ENCODE measurements around the gene WDR90.

The WDR90 gene

DNA sequence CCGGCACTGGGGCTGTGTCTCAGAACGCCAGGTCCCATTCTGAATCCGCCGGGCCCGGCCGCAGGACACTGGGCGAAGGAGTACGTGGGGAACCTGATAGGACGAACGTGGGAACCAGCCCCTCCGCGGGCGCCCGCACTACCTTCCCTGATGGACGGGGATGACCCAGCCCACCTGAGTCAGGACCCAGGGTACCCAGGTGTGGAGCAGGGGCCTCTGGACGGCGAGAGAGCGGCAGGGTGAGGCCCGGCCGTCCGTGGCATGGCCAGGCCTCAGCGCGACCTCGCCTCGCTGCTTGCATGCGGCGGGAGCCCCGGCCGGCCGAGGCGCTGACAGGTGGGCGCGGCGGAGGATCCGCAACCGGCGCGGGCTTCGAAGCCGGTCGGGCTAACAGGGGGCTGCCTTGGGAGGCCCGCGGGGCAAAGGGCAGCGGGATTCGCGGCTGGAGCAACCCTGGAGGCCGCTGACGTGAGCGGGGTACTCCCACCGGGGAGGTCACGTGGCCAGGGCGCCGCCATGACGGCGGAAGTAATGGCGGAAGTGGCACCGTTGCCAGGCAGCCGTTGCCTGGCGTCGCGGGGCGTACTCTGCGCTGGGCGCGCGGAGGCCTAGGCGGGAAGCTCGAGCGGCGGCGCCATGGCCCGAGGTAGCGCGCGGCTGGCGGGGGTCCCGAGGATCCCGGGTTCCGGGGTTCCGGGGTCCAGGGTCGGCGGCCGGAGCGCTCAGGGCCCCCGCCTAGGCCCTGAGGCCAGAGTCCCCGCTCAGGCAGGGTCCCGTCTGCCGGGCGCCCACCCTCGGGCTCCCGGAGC, at the start of gene WDR90:
TSS of gene WDR90 (plus strand) at position 585 of the 809 bp plus-strand sequence. CDS start at position 637, 52 bp downstream.
- DNase-seq (ENCODE audit: low spot score), result peak; percentile 94

DNA sequence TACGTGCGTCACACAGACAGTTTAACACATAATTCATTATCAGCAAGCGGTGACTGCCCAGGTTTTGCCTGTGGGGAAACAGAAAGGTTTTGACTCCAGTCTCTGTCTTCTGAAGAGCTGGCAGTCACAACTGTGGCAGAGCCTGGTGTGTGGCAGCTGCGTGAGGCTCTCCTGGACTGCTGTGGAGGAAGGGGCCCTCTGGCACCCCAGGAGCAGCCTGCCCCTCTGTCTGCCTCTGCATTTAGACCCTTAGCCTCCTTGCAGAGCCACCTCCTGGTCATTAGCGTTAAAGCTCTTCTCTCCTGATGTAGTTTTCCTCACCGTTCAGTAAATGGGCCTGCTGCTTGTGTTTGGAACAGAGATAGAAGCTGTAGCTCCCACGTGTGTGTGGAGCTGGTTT, 48.4 kb upstream of the WDR90 start:
- DNase-seq (ENCODE audit: low spot score), result peak; percentile 34

DNA sequence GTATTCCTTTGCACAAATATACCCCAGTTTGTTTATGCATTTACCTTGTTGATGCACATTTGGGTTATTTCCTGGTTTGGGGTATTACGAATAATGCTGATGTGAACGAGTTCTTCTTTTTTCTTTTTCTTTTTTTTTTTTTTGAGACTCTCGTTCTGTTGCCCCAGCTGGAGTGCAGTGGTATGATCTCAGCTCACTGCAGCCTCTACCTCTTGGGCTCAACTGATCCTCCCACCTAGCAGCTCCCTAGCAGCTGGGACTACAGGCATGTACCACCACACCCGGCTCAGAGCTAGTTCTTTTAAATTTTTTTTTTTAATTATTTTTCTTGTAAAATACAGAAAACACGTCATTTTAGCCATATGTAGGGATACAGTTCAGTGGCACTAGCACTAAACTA, 45.2 kb upstream of the WDR90 start:
- DNase-seq (ENCODE audit: low spot score), result no peak

DNA sequence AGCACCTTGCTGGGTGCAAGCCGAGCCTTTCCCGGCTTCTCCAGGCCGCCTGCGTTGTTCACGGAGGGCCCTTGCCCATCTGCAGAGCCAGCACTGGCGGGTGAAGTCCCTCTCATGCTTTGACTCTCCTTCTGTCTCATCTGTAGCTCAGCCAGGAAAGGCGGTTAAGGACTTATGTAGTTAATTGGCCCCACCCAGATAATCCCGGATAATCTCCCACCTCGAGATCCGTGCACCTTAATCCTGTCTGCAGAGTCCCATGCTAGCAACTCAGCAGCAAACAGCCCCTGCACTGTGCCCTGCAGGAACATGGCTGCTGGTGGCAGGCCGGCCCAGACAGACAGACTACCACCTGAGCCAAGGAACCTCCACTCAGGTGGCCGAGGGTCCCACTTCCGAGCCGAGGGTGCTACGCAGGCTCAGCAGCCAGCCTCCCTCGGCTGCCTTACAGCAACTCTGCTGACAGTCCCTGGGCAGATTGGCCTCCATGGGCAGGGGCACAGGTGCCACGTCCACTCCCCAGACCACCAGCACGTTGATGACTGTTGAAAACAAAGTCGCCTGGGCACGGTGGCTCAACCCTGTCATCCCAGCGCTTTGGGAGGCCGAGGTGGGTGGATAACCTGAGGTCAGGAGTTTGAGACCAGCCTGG, 42.4 kb upstream of the WDR90 start:
- no peak for DNase-seq (ENCODE audit: low spot score)

DNA sequence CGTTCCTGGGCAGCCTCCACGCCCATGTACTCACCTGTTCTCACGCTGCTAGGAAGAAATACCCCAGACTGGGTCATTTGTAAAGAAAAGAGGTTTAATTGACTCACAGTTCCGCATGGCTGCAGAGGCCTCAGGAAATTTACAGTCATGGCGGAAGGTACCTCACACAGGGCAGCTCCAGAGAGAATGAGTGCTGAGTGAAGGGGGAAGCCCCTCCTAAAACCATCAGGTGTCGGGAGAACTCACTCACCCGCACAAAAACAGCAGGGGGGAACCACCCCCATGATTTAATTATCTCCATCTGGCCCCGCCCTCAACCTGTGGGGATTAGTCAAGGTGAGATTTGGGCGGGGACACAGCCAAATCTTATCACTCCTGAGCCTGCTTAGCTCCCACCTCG, 41.1 kb upstream of the WDR90 start:
- no peak for DNase-seq (ENCODE audit: low spot score)

DNA sequence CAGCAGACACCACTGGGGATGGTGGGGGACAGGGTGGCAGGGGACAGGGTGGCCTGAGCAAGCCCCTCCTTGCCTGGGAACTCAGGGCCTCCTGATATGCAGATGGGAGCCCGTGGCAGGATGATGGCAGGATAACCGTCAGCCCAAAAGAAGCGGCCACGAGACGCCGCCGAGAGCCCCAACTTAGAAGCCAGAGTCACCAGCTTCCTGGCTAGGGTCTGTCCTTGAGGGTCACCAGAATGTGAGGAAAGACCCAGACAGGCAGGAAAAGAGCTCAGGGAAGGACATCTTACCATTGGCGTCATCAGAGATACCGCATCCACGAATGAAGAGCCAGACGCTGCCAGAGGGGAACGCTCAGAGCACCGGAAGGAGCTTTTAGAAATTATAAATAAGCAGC, 39.8 kb upstream of the WDR90 start:
- no peak for DNase-seq (ENCODE audit: low spot score)

DNA sequence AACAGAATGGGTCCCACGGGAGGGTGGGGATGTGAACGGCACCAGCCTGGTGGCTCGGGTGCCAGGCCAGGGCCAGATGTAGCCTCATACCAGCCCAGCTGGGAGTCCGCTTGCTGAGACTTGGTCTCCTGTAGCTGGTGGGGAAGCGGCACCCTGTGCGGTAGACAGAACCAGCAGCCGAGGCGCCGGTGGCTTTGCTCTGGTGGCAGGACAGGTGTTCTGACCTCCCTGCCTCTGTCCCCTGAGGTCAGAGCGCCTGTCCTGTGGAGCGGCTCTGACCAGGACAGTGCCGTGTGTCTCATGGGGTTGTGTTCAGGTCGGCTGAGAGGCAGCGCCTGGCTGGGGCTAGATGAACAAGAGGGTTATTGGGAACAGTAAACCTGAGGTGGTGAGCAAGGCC, 39.2 kb upstream of the WDR90 start:
- no peak for DNase-seq (ENCODE audit: low spot score)

DNA sequence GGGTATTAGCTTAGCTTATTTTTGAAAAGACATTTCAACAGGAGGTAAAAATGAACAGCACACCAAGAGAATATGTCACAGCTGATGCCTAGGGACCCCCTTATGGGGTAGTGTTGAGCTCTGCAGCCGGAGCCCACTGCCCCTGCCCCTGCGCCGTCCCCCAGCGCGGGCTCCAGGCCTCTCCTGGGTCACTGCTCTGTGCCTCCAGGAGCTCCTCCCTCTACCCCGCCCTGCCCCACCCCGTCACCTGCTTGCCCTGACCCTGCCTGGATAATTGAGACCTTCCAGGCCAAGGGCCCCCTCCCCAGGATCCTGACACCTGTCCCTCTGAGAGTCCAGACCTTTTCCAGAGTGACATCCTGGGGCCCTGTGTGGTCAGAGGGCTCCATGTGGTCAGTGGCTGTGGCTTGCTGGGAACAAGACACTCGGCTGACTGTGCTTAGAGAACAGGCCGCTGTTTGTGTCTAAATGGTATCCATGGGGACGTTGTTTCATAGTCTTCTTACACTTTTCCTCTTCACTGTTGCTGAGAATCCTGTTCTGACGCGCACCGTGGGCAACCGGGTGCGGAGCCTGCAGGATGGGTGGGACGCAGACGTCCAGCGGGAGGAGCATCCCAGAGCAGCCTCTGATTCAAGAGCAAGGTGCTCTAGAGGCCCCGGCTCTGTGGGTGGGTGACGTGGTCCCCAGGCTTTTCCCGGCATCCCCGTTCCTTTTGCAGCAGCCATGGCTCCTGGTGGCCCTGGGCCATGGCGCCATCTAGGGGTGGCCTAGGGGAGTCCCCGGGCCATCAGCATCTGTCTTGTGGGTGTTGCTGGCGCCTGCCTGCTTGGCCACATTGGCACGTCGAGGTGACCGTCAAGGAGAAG, 38.4 kb upstream of the WDR90 start:
- no peak for DNase-seq (ENCODE audit: low spot score)

DNA sequence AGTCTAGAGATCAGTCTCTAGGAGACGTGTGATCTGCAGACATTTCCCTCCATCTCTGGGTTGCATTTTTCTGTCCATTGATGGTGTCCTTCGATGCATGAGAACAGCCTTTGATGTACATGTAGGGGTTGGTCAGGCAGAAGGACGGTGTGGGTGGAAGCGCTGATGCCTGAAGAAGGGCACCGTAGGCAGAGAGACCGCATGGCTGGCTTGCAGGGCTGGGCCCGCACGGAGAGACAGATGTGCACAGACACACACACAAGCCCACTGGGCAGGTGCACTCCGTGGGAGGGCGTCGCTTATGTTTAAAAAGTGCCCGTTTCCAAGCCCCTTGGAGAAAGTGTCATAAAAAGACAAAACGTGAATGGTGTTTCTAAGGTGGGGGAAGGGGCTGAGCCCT, 34.0 kb upstream of the WDR90 start:
- no peak for DNase-seq (ENCODE audit: low spot score)

DNA sequence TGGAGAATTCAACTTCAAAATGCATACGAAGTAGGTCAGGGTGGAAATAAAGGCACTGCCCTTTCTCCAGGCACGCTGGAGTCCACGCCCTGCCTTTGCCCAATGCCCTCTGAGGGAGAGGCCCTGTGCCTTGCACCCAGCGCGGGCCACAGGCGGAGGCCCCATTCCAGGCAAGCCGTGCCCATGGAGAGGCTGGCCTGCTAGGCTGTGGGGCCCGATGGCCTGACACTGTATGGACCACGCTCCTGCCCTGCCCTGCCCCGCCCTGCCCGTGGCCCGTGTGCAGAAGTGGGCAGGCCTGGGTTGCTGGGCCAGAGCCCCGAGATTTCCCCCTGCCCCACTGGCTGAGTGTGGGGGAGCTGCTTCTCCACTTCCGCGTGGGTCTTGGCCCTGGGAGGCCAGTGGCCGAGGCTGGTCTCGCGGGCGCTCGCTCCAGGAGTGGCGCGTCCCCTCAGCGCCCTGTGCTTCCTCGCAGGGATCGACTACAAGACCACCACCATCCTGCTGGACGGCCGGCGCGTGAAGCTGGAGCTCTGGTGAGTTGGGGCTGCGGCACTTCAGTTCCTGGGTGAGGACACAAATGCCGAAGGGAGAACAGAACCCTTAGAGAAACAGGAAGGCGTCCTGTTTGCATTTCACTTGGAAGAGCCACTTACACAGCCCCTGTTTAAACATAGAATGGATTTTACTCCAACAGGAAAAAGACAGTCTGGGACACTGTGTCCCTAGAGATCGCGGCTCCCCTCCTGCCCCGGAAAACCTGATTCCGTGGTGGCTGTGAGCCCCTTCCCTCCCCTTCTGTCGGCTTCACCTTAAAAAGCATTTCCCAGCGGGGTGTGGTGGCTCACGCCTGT, 32.2 kb upstream of the WDR90 start:
- no peak for DNase-seq (ENCODE audit: low spot score)

DNA sequence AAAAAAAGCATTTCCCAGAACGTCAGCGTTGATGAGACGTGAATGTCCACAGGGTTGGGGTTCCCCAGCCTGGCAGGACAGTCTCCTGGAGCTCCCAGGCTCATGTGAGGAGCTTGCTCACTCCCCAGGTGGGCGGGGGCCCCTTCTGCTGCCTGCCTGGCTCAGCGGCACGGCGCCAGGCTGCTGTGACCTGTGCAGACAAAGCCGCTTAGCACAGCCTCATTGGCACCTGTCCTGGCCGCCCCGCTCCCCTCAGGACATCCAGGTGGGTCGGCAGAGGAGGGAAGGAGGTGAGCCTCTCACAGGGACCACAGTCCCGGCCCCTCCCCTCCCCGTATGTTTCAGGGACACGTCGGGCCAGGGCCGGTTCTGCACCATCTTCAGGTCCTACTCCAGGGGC, 31.3 kb upstream of the WDR90 start:
- no peak for DNase-seq (ENCODE audit: low spot score)

DNA sequence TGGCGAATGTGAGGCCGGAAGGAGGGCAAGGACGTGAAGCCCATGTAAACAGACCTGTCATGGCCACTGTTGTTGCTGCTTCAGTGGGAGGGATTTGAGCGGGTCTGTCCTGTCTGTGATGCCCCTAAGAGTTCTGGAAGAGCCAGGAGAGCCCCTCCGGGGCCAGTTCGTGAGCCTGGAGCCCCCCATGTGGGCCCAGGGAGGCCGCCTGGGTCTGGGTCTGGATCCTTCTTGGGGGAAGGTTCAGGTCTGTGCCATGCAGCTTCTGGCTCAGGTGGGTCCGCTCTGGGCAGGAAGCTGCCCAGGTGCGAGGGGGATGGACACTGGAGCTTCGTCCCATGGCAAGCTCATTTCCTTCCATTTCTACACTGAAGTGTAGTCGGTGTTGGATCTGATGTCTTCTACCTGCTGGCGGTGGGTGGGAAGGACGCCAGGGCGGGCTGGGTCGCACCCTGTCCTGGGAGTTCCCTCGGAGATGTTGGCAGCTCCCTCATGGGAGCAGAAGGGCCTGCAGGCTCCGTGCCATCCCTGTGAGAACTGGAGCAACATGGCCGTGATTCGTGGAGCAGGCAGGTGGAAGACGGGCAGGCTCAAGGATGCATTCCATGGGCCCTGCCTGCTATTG, 29.6 kb upstream of the WDR90 start:
- DNase-seq (ENCODE audit: low spot score), result no peak

DNA sequence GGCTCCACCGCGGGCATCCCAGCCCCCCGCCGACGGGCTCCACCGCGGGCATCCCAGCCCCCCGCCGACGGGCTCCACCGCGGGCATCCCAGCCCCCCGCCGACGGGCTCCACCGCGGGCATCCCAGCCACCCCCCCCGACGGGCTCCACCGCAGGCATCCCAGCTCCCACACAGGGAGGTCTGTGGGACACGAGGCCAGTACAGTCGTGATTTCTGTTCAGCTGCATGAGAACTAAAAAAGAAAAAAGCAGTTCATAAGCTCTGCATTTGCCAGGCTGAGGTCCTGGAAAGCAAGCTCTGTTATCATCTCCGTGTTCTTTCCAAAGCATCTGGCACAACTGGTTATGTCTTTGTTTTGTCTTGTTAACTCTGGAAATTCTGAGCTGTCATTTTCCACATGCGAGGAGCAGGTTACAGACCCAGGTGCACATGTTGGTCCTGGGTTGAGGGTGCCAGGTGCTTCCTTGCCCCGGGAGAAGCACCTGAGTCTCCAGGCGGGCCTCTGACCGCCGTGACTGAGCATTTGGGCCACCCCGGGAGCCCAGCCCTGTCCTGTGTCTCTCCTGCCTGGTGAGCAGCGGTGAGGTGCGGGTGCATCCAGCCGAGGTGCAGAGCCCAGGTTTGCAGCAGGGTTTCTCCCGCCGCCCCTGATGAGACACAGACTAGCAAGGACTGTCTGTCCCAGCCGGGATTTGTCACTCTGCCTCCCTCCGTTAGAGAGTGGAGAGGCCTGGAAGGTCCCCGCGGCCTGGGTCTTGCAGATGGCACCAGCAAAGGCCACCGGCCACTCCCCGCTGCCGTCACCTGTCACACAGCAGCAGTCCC, 28.3 kb upstream of the WDR90 start:
- no peak for DNase-seq (ENCODE audit: low spot score)

DNA sequence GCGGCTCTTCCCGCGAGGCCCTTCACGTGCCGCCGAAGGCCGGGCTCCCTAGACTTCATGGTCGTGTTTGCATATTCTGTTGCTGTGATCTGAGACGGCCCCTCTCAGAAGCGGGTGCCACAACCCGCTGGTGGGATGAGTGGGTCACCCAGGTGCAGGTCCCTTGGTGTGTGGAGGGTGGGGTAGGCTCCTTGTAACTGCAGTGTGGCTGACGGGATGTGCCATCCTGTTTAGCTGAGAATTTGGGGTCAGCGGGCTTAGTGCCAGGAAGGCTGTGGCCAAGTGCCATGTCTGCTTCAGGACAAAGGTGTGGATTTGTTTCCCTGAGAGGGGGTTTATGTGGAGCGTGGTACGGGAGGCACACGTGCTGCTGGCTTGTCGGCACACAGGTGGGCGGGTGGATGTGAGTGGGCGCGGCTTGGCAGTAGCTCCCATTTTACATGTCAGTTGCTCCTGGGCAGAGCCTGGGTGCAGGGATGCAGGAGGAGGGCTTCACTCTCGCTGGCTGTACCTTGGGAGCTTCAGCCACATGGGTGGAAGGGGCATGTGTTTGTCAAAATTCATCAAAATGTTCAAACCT, 27.5 kb upstream of the WDR90 start:
- no peak for DNase-seq (ENCODE audit: low spot score)

DNA sequence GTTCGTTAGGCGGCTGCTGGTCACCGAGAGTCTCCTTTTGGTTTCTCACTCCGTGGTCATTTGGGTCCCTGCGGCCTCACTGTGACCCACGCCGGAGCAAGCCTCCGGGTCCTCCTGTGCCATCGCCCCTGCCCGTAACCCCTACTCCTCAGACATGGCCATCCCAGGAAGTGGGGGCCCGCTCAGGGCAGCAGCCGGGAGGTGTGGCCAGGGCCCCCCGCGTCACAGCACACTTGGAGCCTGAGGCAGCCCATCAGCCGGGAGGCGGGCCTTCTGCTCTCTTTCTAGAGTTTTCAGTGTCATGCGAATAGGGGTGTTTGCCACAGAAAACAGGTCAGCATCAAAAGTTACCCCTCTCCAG, 26.3 kb upstream of the WDR90 start:
- DNase-seq (ENCODE audit: low spot score), result no peak

DNA sequence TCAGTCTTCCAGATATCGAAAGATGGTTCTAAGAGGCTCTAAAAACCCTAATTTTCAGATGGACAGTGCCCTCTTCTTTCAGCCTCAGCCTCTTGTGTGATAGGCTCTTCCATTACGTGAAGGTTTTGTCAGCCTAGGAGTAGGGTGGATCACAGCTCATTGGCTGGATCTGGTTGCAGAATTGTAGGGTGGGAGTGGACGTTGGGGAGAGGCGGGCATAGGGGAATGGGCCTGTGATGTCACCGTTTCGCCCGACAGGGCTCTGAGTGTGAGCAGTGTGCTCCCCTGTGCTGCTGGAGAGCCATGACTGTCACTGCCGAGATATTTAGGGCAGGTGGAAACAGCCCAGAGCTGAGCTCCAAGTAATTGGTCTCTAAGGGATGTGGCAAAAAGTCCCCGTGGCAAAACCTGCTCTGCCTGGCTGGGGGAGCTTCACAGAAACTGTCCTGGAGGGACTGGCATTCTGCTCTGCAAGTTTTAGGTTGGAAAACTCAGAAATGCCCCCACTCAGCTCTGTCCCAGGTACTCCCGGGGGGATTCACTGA, 24.6 kb upstream of the WDR90 start:
- DNase-seq (ENCODE audit: low spot score), result no peak

DNA sequence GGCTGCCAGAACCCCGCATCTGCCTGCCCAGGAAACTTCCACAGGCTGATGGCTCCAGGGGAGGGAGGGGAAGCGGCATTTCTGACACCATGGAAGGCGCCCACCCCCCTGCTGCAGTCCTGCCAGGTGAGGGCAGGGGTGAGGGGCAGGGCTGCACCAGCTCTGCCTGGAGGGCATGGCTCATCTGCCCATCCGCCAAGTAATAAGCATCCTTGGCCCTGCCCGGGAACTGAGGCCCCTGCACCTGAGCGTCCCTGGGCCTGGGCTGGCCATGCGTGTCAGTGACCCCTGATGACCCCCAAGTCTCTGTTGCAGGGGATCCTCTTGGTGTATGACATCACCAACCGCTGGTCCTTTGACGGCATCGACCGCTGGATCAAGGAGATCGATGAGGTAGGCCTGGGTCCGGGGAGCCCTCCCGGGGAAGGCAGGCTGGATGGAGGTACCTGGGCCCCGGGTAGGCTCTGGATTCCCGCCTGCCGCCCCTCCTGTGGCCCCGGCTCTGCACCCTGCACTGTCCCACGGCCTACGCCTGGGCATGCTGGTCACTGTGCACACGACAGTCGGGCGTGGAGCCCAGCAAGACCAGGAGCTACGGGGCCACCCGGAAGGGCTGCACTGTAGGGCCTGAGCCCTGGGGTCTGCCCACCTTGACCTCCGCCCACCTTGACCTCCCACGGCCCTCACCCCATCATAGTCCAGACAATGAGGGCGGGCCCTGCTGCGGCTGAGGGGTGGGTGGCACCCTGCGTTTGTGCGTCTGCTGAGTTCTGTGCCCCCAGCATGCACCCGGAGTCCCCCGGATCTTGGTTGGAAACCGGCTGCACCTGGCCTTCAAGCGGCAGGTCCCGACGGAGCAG, 23.8 kb upstream of the WDR90 start:
- DNase-seq (ENCODE audit: low spot score), result no peak

DNA sequence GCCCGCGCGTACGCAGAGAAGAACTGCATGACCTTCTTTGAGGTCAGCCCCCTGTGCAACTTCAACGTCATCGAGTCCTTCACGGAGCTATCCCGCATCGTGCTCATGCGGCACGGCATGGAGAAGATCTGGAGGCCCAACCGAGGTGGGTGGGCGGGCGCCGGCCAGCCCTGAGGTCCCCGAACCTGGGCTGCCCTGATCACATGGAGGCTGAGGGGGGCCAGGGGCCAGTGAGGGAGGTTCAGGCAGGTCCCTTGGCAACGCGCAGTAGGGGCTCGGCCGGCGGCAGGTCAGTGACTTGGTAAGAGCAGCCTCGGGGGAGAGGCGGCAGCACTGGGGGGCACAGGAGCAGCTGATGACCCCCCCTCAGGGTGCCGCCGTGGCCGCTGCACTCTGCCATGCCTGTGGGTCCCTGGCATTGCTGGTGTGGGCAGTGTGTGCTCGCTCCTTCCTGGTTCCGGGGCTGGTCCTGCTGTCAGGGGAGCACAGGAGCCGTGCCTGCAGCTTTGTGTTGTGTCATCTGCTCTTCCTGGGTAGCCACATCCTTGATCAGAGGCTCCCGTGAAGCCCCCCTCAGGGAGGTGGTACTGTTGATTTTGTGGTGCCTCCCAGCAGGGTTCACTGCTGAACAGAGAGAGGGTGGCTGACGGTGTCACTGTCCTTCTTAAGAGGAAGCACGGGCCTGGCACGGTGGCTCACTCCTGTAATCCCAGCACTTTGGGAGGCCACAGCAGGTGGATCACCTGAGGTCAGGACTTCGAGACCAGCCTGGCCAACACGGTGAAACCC, 23.0 kb upstream of the WDR90 start:
- no peak for DNase-seq (ENCODE audit: low spot score)

Data from RKO (cell line).